HG03558 (cell line): Measurements from ENCODE around the gene ZMYND12.

Source experiments
- ATAC-seq: cut with Tn5 transposase; IDR thresholded peaks from one replicate; pipeline ENCODE4 v1.9.1; 2021; ENCODE audit warnings: moderate number of reproducible peaks; ENCODE audit not compliant: unreplicated experiment; ENCODE audit errors: extremely low read depth

ZMYND12 gene

DNA sequence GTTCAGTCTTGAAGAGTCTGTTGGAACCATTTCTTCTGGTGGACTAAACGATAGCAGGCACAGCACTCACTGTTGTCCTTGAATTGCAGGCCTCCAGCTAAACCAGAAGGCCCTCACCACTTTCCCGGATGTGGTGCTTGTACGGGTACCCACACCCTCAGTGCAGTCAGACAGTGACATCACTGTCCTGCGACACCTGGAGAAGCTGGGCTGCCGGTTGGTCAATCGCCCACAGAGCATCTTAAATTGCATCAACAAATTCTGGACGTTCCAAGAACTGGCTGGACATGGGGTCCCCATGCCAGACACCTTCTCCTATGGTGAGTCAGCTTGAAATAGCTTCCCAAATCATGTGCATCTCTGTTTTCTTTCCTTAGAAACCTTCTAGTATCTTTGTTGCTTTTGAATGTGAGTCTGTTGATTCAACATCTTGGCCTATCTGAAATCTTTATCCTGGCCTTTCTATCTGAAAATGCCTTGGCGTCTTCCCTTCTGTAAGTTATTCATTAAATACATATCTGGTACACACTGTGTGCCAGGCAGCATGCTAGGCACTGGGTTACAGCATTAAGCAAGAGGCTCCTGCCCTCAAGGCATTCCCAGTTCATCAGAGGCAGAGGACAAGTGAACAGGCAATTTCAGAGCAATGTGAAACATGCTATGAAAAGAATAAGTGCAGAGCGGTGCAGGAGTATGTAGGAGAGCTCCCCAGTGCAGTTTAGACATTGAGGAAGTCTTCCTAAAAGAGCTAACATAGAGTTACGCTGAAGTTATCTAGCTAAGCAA lies 56.3 kb downstream of the ZMYND12 start:
- no peak for ATAC-seq

DNA sequence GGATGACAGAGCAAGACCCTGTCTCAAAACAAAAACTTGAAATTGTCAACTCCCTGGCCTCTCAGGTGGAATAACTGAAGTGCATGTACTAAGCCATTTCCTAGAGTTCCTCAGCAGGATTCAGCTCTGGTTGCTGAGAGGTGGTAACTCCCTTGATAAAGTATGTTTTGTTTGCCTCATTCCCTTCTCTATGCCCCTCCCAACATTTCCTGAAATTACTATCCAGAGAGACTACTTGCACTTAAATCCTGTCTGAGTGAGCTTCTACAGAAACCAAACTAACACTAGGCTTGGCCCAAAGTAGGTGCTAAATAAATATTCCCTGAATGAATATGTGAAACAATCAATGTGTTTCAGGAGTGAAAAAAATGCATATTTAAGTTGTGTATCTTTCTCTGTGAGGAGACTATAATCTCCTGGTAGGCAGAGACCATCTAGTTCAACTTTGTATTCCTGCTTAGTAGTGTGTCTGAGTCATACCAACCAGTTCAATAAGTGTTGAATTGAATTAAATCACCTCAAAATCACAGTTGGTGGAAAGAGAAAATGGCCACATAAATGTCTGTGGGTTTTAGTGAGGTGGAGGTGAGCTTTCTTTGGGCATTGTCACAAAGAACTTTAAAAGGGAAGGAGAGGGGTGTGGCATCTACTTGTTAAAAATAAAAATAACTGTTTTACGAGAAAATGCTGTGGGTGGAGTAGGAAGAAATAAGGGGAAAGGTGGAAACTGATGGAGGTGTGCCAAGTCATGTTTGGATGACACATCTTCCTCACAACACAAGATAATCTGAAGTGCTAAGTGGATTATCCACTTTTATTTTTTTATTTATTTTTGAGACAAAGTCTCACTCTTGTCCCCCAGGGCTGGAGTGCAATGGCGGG lies 62.6 kb downstream of the ZMYND12 start:
- ATAC-seq = no peak

DNA sequence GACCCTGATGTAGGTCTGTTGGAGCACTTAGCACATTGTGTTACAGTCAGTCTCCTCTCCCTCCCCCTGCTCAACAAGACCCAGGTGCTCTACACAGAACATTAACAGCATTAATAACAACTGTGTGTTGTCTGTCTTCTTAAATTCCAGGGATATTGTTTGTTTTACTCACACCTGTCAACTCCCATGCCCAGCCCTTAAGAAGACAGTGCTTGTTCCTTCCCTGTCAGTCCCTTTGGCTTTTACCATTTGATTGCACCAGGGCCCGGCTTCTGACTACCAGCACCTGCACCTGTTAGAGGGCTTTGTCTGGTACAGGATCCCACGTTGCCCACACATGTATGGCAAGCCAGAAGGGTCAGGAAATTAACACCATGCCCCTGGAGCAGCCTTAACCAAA lies 63.6 kb downstream of the ZMYND12 start:
- ATAC-seq = no peak

DNA sequence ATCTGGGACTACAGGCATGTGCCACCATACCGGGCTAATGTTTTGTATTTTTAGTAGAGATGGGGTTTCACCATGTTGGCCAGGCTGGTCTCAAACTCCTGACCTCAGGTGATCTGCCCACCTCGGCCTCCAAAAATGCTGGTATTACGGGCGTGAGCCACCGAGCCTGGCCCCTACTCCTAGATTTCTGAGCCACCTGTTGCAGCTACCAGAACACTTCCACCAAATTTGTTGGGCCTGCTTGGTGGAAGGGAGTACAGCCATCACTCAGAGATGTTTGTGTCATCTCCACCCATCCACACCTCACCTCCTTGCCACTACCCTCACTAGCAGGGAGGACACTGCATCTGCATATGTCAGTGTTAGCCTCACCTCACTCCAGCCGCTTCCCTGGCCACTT lies 69.8 kb downstream of the ZMYND12 start:
- ATAC-seq = no peak

DNA sequence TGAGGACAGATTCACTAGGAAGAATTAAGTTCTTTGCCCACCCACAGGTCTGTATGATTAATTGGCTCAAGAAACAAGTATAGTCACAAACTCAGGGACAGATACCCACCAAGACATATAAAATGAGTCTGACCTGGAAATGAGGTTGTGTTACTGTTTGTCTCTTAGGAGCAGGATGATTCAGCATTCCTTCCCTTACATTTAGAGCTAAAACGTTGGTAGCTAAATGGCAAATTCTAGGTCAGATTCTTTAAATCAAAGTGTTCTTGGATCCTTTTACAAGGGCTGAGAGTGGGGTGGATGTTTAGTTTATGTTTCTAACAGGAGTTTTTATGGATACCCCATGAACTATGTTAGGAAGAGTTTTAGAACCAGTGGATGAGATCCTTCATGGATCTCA lies 70.5 kb downstream of the ZMYND12 start:
- no peak for ATAC-seq

DNA sequence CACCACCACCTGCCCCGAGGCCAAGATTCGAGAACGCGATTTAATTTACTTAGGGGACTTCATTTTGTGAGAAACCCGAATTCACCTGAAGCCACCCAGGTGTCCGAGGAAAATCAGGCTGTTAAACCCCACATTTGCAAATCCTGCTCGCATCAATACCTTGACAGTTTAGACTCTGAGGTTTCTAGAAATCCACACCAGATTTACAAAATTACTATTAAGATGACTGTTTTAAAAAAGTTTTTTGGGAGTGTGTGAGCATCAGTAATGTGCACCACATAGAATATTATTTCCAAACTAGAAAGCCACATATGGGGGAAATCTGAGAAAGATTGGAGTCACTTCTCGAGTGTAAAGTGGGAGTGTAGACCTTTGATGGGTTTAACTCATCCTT lies 74.5 kb downstream of the ZMYND12 start:
- no peak for ATAC-seq

DNA sequence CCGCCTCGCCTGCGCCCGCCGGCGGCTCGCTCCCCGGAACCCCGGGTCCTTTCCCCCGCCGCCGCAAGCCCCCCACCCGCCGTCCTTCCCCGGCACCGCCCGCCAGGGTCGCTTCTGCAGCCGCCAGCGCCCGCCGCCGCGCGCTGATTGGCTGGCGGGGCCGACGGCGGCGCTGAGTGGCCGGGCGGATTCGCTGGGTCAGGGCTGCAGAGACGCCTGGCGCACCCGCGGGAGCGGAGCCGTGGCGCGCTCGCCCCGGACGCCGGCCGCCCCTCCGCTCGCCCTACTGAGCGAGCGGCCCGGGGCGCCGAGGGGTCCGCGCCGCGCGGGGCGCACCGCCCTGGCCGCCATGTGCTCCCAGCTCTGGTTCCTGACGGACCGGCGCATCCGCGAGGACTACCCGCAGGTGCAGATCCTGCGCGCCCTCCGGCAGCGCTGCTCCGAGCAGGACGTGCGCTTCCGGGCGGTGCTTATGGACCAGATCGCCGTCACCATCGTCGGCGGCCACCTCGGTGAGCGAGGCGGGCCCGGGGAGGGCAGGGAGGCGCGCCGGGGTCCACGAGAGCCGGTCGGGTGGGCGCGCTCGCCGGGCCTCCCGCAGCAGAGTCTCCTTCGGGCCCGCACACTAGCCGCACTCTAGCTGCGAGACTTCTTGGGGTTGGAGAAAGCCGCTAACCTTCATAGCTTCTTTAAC lies 75.1 kb downstream of the ZMYND12 start, which contains the start of gene RIMKLA:
TSS of gene RIMKLA (plus strand) at position 207 of the 694 bp plus-strand sequence. CDS start at position 350, 143 bp downstream.
- ATAC-seq = peak; percentile 62
